IMR-90 (cell line): ENCODE data around the gene OPN4. TPM values are rescaled to one million over a fixed set of nuclear protein-coding genes. Genes with fewer than 3 reads are reported as not detected.
A peak's percentile ranks its signal among the peaks of the same experiment; 100 is the strongest.

ENCODE experiments used
- ATAC-seq: fragments of 200-7000 bp; cut with Tn5 transposase; 2 replicates; pipeline ENCODE4 v1.9.1; 2020; ENCODE audit warnings: low read depth, mild to moderate bottlenecking, moderate library complexity
- BruUV-seq: library from RNA; stranded (reverse); fragments of 400-500 nt; replicated peaks from 2 replicates; lab custom pipeline; 2021; lab: Mats Ljungman, UMichigan
- CTCF ChIA-PET: fragments of 300-600 bp; formaldehyde crosslinking; extraction: SDS; loops from one replicate; lab custom pipeline; 2021; ENCODE audit warnings: antibody characterized with exemption; lab: Yijun Ruan, JAX
- POLR2A ChIA-PET: fragments of 300-600 bp; sonication (Branson Sonifier 250); formaldehyde crosslinking; loops from one replicate; lab custom pipeline; 2022; ENCODE audit warnings: antibody characterized with exemption; ENCODE audit not compliant: unreplicated experiment; lab: Charles Lee
- DNase-seq: peaks from one replicate; pipeline ENCODE4 v3.0.0; 2013
- H2AFZ ChIP-seq: replicated peaks from 2 replicates; pipeline ENCODE3; 2013; ENCODE audit warnings: low read length, mild to moderate bottlenecking; ENCODE audit not compliant: poor library complexity
- H2AK5ac ChIP-seq: 2 replicates; pipeline ENCODE4 v1.6.1; 2013; ENCODE audit warnings: low read depth, low read length, inconsistent platforms
- H2AK9ac ChIP-seq: replicated peaks from 2 replicates; pipeline ENCODE3; 2013; ENCODE audit warnings: mild to moderate bottlenecking, low read depth, low read length, moderate library complexity; ENCODE audit not compliant: poor library complexity
- H2BK120ac ChIP-seq: 2 replicates; pipeline ENCODE4 v1.6.1; 2013; ENCODE audit warnings: low read depth, low read length, inconsistent platforms
- H2BK15ac ChIP-seq: 3 replicates; pipeline ENCODE4 v1.6.1; 2013; ENCODE audit warnings: low read depth, low read length, inconsistent platforms
- H2BK20ac ChIP-seq: 2 replicates; pipeline ENCODE4 v1.6.1; 2013; ENCODE audit warnings: low read depth, mild to moderate bottlenecking, inconsistent platforms, low read length, moderate library complexity
- H2BK5ac ChIP-seq: 2 replicates; pipeline ENCODE4 v1.6.1; 2013; ENCODE audit warnings: mild to moderate bottlenecking, low read depth, low read length, inconsistent platforms; ENCODE audit not compliant: poor library complexity, severe bottlenecking
- H3K14ac ChIP-seq: replicated peaks from 2 replicates; pipeline ENCODE4 v1.6.1; 2013; ENCODE audit warnings: low read depth, low read length, inconsistent platforms
- H3K18ac ChIP-seq: 2 replicates; pipeline ENCODE4 v1.6.1; 2013; ENCODE audit warnings: low read depth, low read length, control low read depth
- H3K23ac ChIP-seq: 2 replicates; pipeline ENCODE4 v1.6.1; 2013; ENCODE audit warnings: low read depth, low read length, inconsistent platforms
- H3K27ac ChIP-seq: 2 replicates; pipeline ENCODE4 v1.5.1; 2013; ENCODE audit warnings: mild to moderate bottlenecking, control low read depth, low read length; ENCODE audit not compliant: insufficient read depth
- H3K27me3 ChIP-seq: 2 replicates; pipeline ENCODE4 v1.6.1; 2013; ENCODE audit warnings: low read length; ENCODE audit not compliant: control insufficient read depth, insufficient read depth
- H3K36me3 ChIP-seq: 2 replicates; pipeline ENCODE4 v1.6.1; 2013; ENCODE audit warnings: low read length, mixed read lengths; ENCODE audit not compliant: control insufficient read depth, insufficient read depth
- H3K4ac ChIP-seq: 2 replicates; pipeline ENCODE4 v1.6.1; 2013; ENCODE audit warnings: low read depth, low read length, inconsistent platforms
- H3K4me1 ChIP-seq: 2 replicates; pipeline ENCODE4 v1.6.1; 2013; ENCODE audit warnings: low read length, mixed read lengths; ENCODE audit not compliant: control insufficient read depth, insufficient read depth
- H3K4me2 ChIP-seq: 2 replicates; pipeline ENCODE4 v1.6.1; 2013; ENCODE audit warnings: low read depth, mild to moderate bottlenecking, control low read depth, low read length, moderate library complexity
- H3K4me3 ChIP-seq: 2 replicates; pipeline ENCODE4 v1.5.1; 2013; ENCODE audit warnings: low read depth, mild to moderate bottlenecking, control low read depth, low read length, moderate library complexity; ENCODE audit not compliant: insufficient read depth
- H3K56ac ChIP-seq: 2 replicates; pipeline ENCODE4 v1.6.1; 2013; ENCODE audit warnings: low read length, inconsistent platforms; ENCODE audit not compliant: insufficient read depth; ENCODE audit errors: extremely low read depth
- H3K79me1 ChIP-seq, 2 experiments: 2 replicates each; pipeline ENCODE4 v1.6.1; 2013; ENCODE audit warnings: low read length in 2 of 2, inconsistent platforms in 1 of 2, low read depth in 1 of 2
- H3K9ac ChIP-seq: 2 replicates; pipeline ENCODE4 v1.6.1; 2013; ENCODE audit warnings: low read depth, low read length, control low read depth
- H3K9me1 ChIP-seq: 2 replicates; pipeline ENCODE4 v1.6.1; 2013; ENCODE audit warnings: low read length, inconsistent platforms; ENCODE audit not compliant: insufficient read depth
- H3K9me3 ChIP-seq: 2 replicates; pipeline ENCODE4 v1.6.1; 2013; ENCODE audit warnings: low read length; ENCODE audit not compliant: control insufficient read depth, insufficient read depth
- H4K20me1 ChIP-seq: 2 replicates; pipeline ENCODE4 v1.6.1; 2013; ENCODE audit warnings: low read length, inconsistent platforms; ENCODE audit not compliant: insufficient read depth
- H4K5ac ChIP-seq: 2 replicates; pipeline ENCODE4 v1.6.1; 2013; ENCODE audit warnings: mild to moderate bottlenecking, low read depth, low read length, control low read depth
- H4K8ac ChIP-seq, 2 experiments: 2 replicates each; pipeline ENCODE4 v1.6.1; 2013; ENCODE audit warnings: low read depth in 2 of 2, low read length in 2 of 2, control low read depth in 1 of 2, inconsistent platforms in 1 of 2
- H4K91ac ChIP-seq: 2 replicates; pipeline ENCODE4 v1.6.1; 2013; ENCODE audit warnings: low read depth, low read length, inconsistent platforms; ENCODE audit not compliant: insufficient read depth
- BHLHE40 ChIP-seq: fragments of 150-350 bp; IDR thresholded peaks from 2 replicates; pipeline ENCODE4 v1.6.1; 2016; ENCODE audit warnings: mild to moderate bottlenecking, low read depth, low read length
- CEBPB ChIP-seq: IDR thresholded peaks from 2 replicates; pipeline ENCODE4 v1.6.1; 2012; ENCODE audit warnings: low read depth, low read length, improper control_type of control experiment
- CHD1 ChIP-seq: IDR thresholded peaks from 2 replicates; pipeline ENCODE4 v1.6.1; 2012; ENCODE audit warnings: low read depth, low read length, improper control_type of control experiment
- FOS ChIP-seq: fragments of 150-350 bp; IDR thresholded peaks from 2 replicates; pipeline ENCODE4 v1.6.1; 2016; ENCODE audit warnings: low read depth, low read length
- MAFK ChIP-seq: IDR thresholded peaks from 2 replicates; pipeline ENCODE4 v1.6.1; 2012; ENCODE audit warnings: low read depth, low read length, improper control_type of control experiment
- MAZ ChIP-seq: IDR thresholded peaks from 2 replicates; pipeline ENCODE4 v1.6.1; 2012; ENCODE audit warnings: low read depth, mild to moderate bottlenecking, low read length, improper control_type of control experiment, moderate library complexity, borderline replicate concordance
- MXI1 ChIP-seq: IDR thresholded peaks from 2 replicates; pipeline ENCODE4 v1.6.1; 2012; ENCODE audit warnings: low read depth, mild to moderate bottlenecking, low read length, moderate library complexity, borderline replicate concordance
- NFE2L2 ChIP-seq: fragments of 150-350 bp; IDR thresholded peaks from 2 replicates; pipeline ENCODE4 v1.6.1; 2016; ENCODE audit warnings: low read depth, mild to moderate bottlenecking, low read length
- POLR2A ChIP-seq: IDR thresholded peaks from 2 replicates; pipeline ENCODE4 v1.6.1; 2012; ENCODE audit warnings: mild to moderate bottlenecking, low read depth, low read length
- RAD21 ChIP-seq: IDR thresholded peaks from 2 replicates; pipeline ENCODE4 v1.6.1; 2012; ENCODE audit warnings: low read length, improper control_type of control experiment
- RFX5 ChIP-seq: IDR thresholded peaks from 2 replicates; pipeline ENCODE4 v1.8.0; 2012; ENCODE audit warnings: low read depth, mild to moderate bottlenecking, low read length, moderate library complexity
- SMC3 ChIP-seq: fragments of 150-350 bp; IDR thresholded peaks from 2 replicates; pipeline ENCODE4 v1.6.1; 2016; ENCODE audit warnings: low read depth, mild to moderate bottlenecking, antibody characterized with exemption, low read length, moderate library complexity
- WGBS, 2 experiments: methylation state at CpG; one replicate each; pipeline versions ENCODE4 v1.1.5 to v1.1.7; 2013; ENCODE audit warnings: missing lambda C conversion rate in 2 of 2; ENCODE audit not compliant: insufficient read length in 1 of 2; ENCODE audit errors: extremely low coverage in 2 of 2; 5-methylcytosine and 5-hydroxymethylcytosine counted together
- dilution Hi-C: fragments of 300-500 bp; cut with HindIII; formaldehyde crosslinking; loops from one replicate; pipeline ENCODE4 v1.14.3; 2018; ENCODE audit warnings: low sequenced_read_pairs; ENCODE audit not compliant: unreplicated experiment
- in situ Hi-C: fragments of 300-500 bp; cut with MboI; formaldehyde crosslinking; loops from 3 replicates; pipeline ENCODE4 v1.14.3; 2019; ENCODE audit warnings: low sequenced_read_pairs, inconsistent platforms, mixed read lengths
- intact Hi-C: fragments of 100-400 bp; cut with micrococcal nuclease; formaldehyde crosslinking; loops from 2 replicates; pipeline ENCODE4 v1.10.0; 2022
- polyA plus RNA-seq, 3 experiments: library from polyadenylated mRNA; depleted of rRNA; stranded (reverse); fragments of >200 nt; gene quantifications; 2 replicates each; pipeline ENCODE4 v1.2.3, GENCODE V29; 2012; ENCODE audit warnings: low replicate concordance in 1 of 3
- total RNA-seq: library from RNA; depleted of rRNA; stranded (reverse); fragments of >200 nt; gene quantifications from 2 replicates; pipeline ENCODE4 v1.2.3, GENCODE V29; 2012
- TF ChIP-seq, protein P1 (sequence below): fragments of 150-350 bp; IDR thresholded peaks from 2 replicates; pipeline ENCODE4 v1.6.1; 2017; ENCODE audit warnings: mild to moderate bottlenecking, antibody characterized with exemption, low read length, low read depth
- TF ChIP-seq, protein P2 (sequence below): conservative IDR thresholded peaks from 2 replicates; pipeline ENCODE4 v1.5.1; 2012; ENCODE audit warnings: mild to moderate bottlenecking, low read depth, low read length, improper control_type of control experiment
- TF ChIP-seq, protein P3 (sequence below): fragments of 150-350 bp; IDR thresholded peaks from 2 replicates; pipeline ENCODE4 v1.6.1; 2016; ENCODE audit warnings: low read depth, mild to moderate bottlenecking, low read length, moderate library complexity, borderline replicate concordance

The OPN4 gene
- total and polyA plus RNA-seq, 2 of the 4 experiments (the other 2 are of a cell fraction) = 0.03 TPM; not detected in 1

DNA sequence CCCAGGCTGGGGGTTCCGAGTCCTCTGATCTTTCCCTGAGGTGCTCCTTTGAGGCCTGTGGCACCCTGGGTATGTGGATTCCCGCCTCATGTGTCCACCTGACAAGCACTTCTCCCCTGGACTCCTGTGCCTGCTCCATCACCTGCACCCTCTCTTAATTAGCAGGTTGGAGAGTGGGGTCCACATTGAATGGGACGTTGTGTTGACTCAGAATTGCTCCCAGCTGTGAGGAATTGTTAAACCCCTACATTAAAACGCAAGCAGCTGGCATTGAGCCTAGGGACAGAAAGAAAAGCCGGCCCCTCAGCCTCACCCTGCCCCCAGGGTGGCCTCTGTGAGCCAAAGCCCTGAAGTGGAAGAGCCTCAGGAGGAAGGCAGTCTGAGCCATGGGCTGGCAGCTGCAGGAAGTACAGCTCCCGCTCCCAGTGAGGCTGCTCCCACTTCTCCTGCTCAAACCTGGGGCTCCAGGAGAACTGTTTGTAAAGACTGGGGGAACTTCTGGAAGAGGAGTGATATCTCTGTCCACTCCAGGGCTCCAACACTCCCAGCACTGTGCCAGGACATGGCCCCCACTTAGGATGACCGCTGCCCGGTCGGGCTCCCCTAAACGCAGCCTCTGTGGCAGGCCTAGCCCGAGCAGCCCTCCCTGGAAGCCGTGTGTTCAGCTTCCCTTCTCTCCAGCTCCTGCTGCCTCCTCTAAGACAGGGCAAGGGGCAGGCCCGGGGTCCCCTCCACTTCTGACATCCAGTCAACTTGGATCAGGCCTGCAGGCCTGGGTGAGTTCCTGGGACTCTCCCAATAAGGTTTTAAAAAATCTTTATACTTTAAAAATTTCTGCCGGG lies 1.8 kb upstream of the OPN4 start:
- no peak overlapping the region; the same call in 1 of the 2 replicates for H4K91ac ChIP-seq
- H3K23ac ChIP-seq = no peak overlapping the region
- no peak overlapping the region for H3K56ac ChIP-seq
- in situ Hi-C loops = no loop called here
- peak overlapping the region; percentile 57 for H2AFZ ChIP-seq
- no peak overlapping the region for H3K14ac ChIP-seq
- no peak overlapping the region for H3K27ac ChIP-seq
- peaks cover 22% of the 10 kb centered on the region for H3K9me1 ChIP-seq
- no peak overlapping the region for H3K4me3 ChIP-seq
- no peak overlapping the region for H3K4ac ChIP-seq
- H3K9ac ChIP-seq = no peak overlapping the region
- DNase-seq = peak; percentile 21
- POLR2A ChIA-PET = no interaction called here
- H3K27me3 ChIP-seq = no peaks in the 10 kb centered on the region; the same call in 1 of the 2 replicates
- H3K4me2 ChIP-seq = no peak overlapping the region
- H3K4me1 ChIP-seq = peaks cover 11% of the 10 kb centered on the region
- no peak overlapping the region for H2AK5ac ChIP-seq
- H2BK5ac ChIP-seq = no peak overlapping the region
- dilution Hi-C loops = no loop called here
- no peaks in the 10 kb centered on the region for H3K9me3 ChIP-seq
- no peak overlapping the region for H3K18ac ChIP-seq
- CTCF ChIA-PET = interaction anchor here (0.6 to 1.3 kb wide), 2 partner anchors 10 to 94 kb away, joined by 3 read pairs; no protein-coding TSS in a partner anchor
- intact Hi-C loops = no loop called here
- no peaks in the 10 kb centered on the region for H4K20me1 ChIP-seq
- H2AK9ac ChIP-seq = no peak overlapping the region
- H2BK15ac ChIP-seq = no peak overlapping the region
- WGBS, 2 experiments = 64% methylated on average over 4 of the region's 14 CpGs; no CpG with 5 or more reads in 1 of the 2 experiments
- no peak overlapping the region for H2BK20ac ChIP-seq
- peak; percentile 38; the same call in 1 of the 2 replicates for ATAC-seq
- no TSS peak for BruUV-seq
- no peak overlapping the region for H4K8ac ChIP-seq
- H4K5ac ChIP-seq = no peak overlapping the region
- H3K36me3 ChIP-seq = no peaks in the 10 kb centered on the region
- H2BK120ac ChIP-seq = no peak overlapping the region
- H3K79me1 ChIP-seq = no peaks in the 10 kb centered on the region
- no peak for TF ChIP-seq MAZ
- TF ChIP-seq, protein P1, sequence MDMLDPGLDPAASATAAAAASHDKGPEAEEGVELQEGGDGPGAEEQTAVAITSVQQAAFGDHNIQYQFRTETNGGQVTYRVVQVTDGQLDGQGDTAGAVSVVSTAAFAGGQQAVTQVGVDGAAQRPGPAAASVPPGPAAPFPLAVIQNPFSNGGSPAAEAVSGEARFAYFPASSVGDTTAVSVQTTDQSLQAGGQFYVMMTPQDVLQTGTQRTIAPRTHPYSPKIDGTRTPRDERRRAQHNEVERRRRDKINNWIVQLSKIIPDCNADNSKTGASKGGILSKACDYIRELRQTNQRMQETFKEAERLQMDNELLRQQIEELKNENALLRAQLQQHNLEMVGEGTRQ = no peak
- TF ChIP-seq, protein P2, sequence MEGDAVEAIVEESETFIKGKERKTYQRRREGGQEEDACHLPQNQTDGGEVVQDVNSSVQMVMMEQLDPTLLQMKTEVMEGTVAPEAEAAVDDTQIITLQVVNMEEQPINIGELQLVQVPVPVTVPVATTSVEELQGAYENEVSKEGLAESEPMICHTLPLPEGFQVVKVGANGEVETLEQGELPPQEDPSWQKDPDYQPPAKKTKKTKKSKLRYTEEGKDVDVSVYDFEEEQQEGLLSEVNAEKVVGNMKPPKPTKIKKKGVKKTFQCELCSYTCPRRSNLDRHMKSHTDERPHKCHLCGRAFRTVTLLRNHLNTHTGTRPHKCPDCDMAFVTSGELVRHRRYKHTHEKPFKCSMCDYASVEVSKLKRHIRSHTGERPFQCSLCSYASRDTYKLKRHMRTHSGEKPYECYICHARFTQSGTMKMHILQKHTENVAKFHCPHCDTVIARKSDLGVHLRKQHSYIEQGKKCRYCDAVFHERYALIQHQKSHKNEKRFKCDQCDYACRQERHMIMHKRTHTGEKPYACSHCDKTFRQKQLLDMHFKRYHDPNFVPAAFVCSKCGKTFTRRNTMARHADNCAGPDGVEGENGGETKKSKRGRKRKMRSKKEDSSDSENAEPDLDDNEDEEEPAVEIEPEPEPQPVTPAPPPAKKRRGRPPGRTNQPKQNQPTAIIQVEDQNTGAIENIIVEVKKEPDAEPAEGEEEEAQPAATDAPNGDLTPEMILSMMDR = no peak
- no peak for TF ChIP-seq BHLHE40
- TF ChIP-seq SMC3 = no peak
- no peak for TF ChIP-seq POLR2A
- no peak for TF ChIP-seq CEBPB
- no peak for TF ChIP-seq FOS
- TF ChIP-seq, protein P3, sequence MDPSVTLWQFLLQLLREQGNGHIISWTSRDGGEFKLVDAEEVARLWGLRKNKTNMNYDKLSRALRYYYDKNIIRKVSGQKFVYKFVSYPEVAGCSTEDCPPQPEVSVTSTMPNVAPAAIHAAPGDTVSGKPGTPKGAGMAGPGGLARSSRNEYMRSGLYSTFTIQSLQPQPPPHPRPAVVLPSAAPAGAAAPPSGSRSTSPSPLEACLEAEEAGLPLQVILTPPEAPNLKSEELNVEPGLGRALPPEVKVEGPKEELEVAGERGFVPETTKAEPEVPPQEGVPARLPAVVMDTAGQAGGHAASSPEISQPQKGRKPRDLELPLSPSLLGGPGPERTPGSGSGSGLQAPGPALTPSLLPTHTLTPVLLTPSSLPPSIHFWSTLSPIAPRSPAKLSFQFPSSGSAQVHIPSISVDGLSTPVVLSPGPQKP = no peak
- no peak for TF ChIP-seq CHD1
- no peak for TF ChIP-seq NFE2L2
- TF ChIP-seq MAFK = no peak
- TF ChIP-seq RFX5 = no peak
- no peak for TF ChIP-seq RAD21
- no peak for TF ChIP-seq MXI1
